ENCODE measurements around the gene SEC16A. TPM values are rescaled to one million over a fixed set of nuclear protein-coding genes. Genes with fewer than 3 reads are reported as not detected.

Gene SEC16A
- total RNA-seq, 1 donor = 38.4 TPM

GRCh38 chr9:136499071-136499934 is 16.5 kb upstream of the SEC16A start:
- no peaks in the 10 kb centered on the region for H3K27me3 ChIP-seq (ENCODE audit: insufficient read depth, low read length)
- H2AFZ ChIP-seq (ENCODE audit: low read length) = no peak overlapping the region
- H4K20me1 ChIP-seq (ENCODE audit: insufficient read depth, low read length) = no peaks in the 10 kb centered on the region
- no peak for DNase-seq (ENCODE audit: insufficient read length, low spot score, missing footprints)
- no peak overlapping the region for H3K27ac ChIP-seq (ENCODE audit: low read depth, low read length)
- H3K36me3 ChIP-seq (ENCODE audit: insufficient read depth, low read length) = peaks cover 34% of the 10 kb centered on the region
- no peak for TF ChIP-seq CTCF (IDR thresholded peaks at IDR 0.05; ENCODE audit: extremely low read depth, low read depth, low read length)
- H3K4me2 ChIP-seq (ENCODE audit: insufficient read depth, low read length) = no peak overlapping the region
- H3K79me2 ChIP-seq (ENCODE audit: insufficient read depth, low read length) = no peaks in the 10 kb centered on the region
- H3K4me3 ChIP-seq (ENCODE audit: insufficient read depth, low read length) = no peak overlapping the region
- no peaks in the 10 kb centered on the region for H3K9me3 ChIP-seq (ENCODE audit: low read depth, low read length)
- peaks cover 3% of the 10 kb centered on the region for H3K4me1 ChIP-seq (ENCODE audit: insufficient read depth, low read length)

GRCh38 chr9:136497916-136498695 is 15.3 kb upstream of the SEC16A start:
- no peak overlapping the region for H3K27ac ChIP-seq (ENCODE audit: low read depth, low read length)
- H4K20me1 ChIP-seq (ENCODE audit: insufficient read depth, low read length) = no peaks in the 10 kb centered on the region
- H3K27me3 ChIP-seq (ENCODE audit: insufficient read depth, low read length) = no peaks in the 10 kb centered on the region
- no peak overlapping the region for H2AFZ ChIP-seq (ENCODE audit: low read length)
- TF ChIP-seq CTCF (IDR thresholded peaks at IDR 0.05; ENCODE audit: extremely low read depth, low read depth, low read length) = no peak
- H3K4me1 ChIP-seq (ENCODE audit: insufficient read depth, low read length) = peaks cover 3% of the 10 kb centered on the region
- H3K9me3 ChIP-seq (ENCODE audit: low read depth, low read length) = no peaks in the 10 kb centered on the region
- DNase-seq (ENCODE audit: insufficient read length, low spot score, missing footprints) = no peak
- H3K4me3 ChIP-seq (ENCODE audit: insufficient read depth, low read length) = no peak overlapping the region
- H3K79me2 ChIP-seq (ENCODE audit: insufficient read depth, low read length) = no peaks in the 10 kb centered on the region
- H3K4me2 ChIP-seq (ENCODE audit: insufficient read depth, low read length) = no peak overlapping the region
- peaks cover 34% of the 10 kb centered on the region for H3K36me3 ChIP-seq (ENCODE audit: insufficient read depth, low read length)

- Histone ChIP-seq H3K4me1 (ENCODE audit: insufficient read depth, low read length) (peaks cover 3% of the 10 kb centered on the region), H3K4me3 (ENCODE audit: insufficient read depth, low read length) (no peak overlapping the region), H3K27me3 (ENCODE audit: insufficient read depth, low read length) (no peaks in the 10 kb centered on the region), H3K9me3 (ENCODE audit: low read depth, low read length) (no peaks in the 10 kb centered on the region), H3K27ac (ENCODE audit: low read depth, low read length) (no peak overlapping the region), H3K79me2 (ENCODE audit: insufficient read depth, low read length) (no peaks in the 10 kb centered on the region), H3K4me2 (ENCODE audit: insufficient read depth, low read length) (no peak overlapping the region), H2AFZ (ENCODE audit: low read length) (no peak overlapping the region), H4K20me1 (ENCODE audit: insufficient read depth, low read length) (no peaks in the 10 kb centered on the region), H3K36me3 (ENCODE audit: insufficient read depth, low read length) (peaks cover 30% of the 10 kb centered on the region)
- DNase-seq (ENCODE audit: insufficient read length, low spot score, missing footprints) = no peak
- no peak for TF ChIP-seq CTCF (IDR thresholded peaks at IDR 0.05; ENCODE audit: extremely low read depth, low read depth, low read length)
These were observed 14.2 kb upstream of the SEC16A start for GRCh38 chr9:136496801-136497620.

Measured in osteoblast (primary cell).